SK-N-SH (cell line): ENCODE measurements around the gene LRRFIP2. TPM values are rescaled to one million over a fixed set of nuclear protein-coding genes. Genes with fewer than 3 reads are reported as not detected.

ENCODE experiments used
- CTCF ChIA-PET: fragments of 300-600, 350-600 bp; formaldehyde crosslinking; extraction: SDS; loops from one replicate; lab custom pipeline; 2021; lab: Yijun Ruan, JAX
- POLR2A ChIA-PET: fragments of 350-600 bp; sonication (Branson Sonifier 250); formaldehyde crosslinking; extraction: SDS; loops from one replicate; lab custom pipeline; 2020; ENCODE audit warnings: antibody characterized with exemption, inconsistent platforms; lab: Yijun Ruan, JAX
- DNase-seq: peaks from one replicate; pipeline ENCODE4 v3.0.0; 2012
- H2AFZ ChIP-seq: fragments of 200-600 bp; sonication (generic); 2 replicates; pipeline ENCODE4 v1.8.1; 2016; ENCODE audit warnings: antibody characterized with exemption, mild to moderate bottlenecking, low read depth
- H3F3A ChIP-seq: fragments of 200-600 bp; sonication (generic); replicated peaks from 2 replicates; pipeline ENCODE3; 2016; ENCODE audit warnings: antibody characterized with exemption, mild to moderate bottlenecking; ENCODE audit not compliant: insufficient read depth
- H3K27ac ChIP-seq, 2 experiments: fragments of 200-500 bp in 1 of 2; fragments of 200-600 bp in 1 of 2; sonication (Bioruptor generic) in 1 of 2; sonication (generic), shearing (Covaris generic) in 1 of 2; 2 replicates each; pipeline versions ENCODE4 v1.5.1 to v1.6.1; 2014 to 2016; ENCODE audit warnings: low read depth in 2 of 2, inconsistent platforms in 1 of 2, low read length in 1 of 2, mild to moderate bottlenecking in 1 of 2, mixed read lengths in 1 of 2
- H3K27me3 ChIP-seq: fragments of 200-600 bp; sonication (generic), shearing (Covaris generic); 2 replicates; pipeline ENCODE4 v1.6.1; 2016; ENCODE audit warnings: mixed run types; ENCODE audit not compliant: insufficient read depth
- H3K36me3 ChIP-seq, 2 experiments: fragments of 200-500 bp in 1 of 2; fragments of 200-600 bp in 1 of 2; sonication (Bioruptor generic) in 1 of 2; sonication (generic) in 1 of 2; replicated peaks in 1 of 2; 2 replicates each; pipeline versions ENCODE3 to v1.5.1; 2014 to 2016; ENCODE audit warnings: low read length in 1 of 2, mild to moderate bottlenecking in 1 of 2; ENCODE audit not compliant: insufficient read depth in 2 of 2, control insufficient read depth in 1 of 2
- H3K4me1 ChIP-seq, 2 experiments: fragments of 200-500 bp in 1 of 2; fragments of 200-600 bp in 1 of 2; sonication (Bioruptor generic) in 1 of 2; sonication (generic), shearing (Covaris generic) in 1 of 2; 2 replicates each; pipeline versions ENCODE4 v1.5.1 to v1.6.1; 2014 to 2016; ENCODE audit warnings: low read depth in 1 of 2, low read length in 1 of 2, mixed run types in 1 of 2; ENCODE audit not compliant: insufficient read depth in 2 of 2, control insufficient read depth in 1 of 2
- H3K4me2 ChIP-seq: fragments of 200-600 bp; sonication (generic), shearing (Covaris generic); 2 replicates; pipeline ENCODE4 v1.6.1; 2017; ENCODE audit warnings: mixed run types
- H3K4me3 ChIP-seq, 2 experiments: fragments of 200-500 bp in 1 of 2; fragments of 200-600 bp in 1 of 2; sonication (Bioruptor generic) in 1 of 2; sonication (generic), shearing (Covaris generic) in 1 of 2; 2 replicates each; pipeline versions ENCODE4 v1.5.1 to v1.8.1; 2014 to 2016; ENCODE audit warnings: low read depth in 2 of 2, inconsistent platforms in 1 of 2, low read length in 1 of 2, mild to moderate bottlenecking in 1 of 2, mixed read lengths in 1 of 2, moderate library complexity in 1 of 2
- H3K79me2 ChIP-seq: fragments of 200-600 bp; sonication (generic); 2 replicates; pipeline ENCODE4 v1.8.1; 2017; ENCODE audit warnings: mild to moderate bottlenecking; ENCODE audit not compliant: insufficient read depth
- H3K9ac ChIP-seq: fragments of 200-600 bp; sonication (generic); 2 replicates; pipeline ENCODE4 v1.6.1; 2017; ENCODE audit warnings: mixed run types
- H3K9me2 ChIP-seq: fragments of 200-600 bp; sonication (generic); 2 replicates; pipeline ENCODE4 v1.6.1; 2017; ENCODE audit warnings: mixed run types
- H3K9me3 ChIP-seq: fragments of 200-600 bp; sonication (generic); 2 replicates; pipeline ENCODE4 v1.6.1; 2017; ENCODE audit warnings: mixed run types, mild to moderate bottlenecking, moderate library complexity
- H4K20me1 ChIP-seq: fragments of 200-600 bp; sonication (generic); 2 replicates; pipeline ENCODE4 v1.6.1; 2017; ENCODE audit warnings: mild to moderate bottlenecking, mixed run types; ENCODE audit not compliant: insufficient read depth
- CHD2 ChIP-seq: fragments of 150-350 bp; IDR thresholded peaks from 2 replicates; pipeline ENCODE4 v1.6.1; 2018; ENCODE audit warnings: low read length; ENCODE audit not compliant: partially characterized antibody
- CTCF ChIP-seq: fragments of 200-600 bp; sonication (generic); IDR thresholded peaks from 2 replicates; pipeline ENCODE4 v1.6.1; 2017; ENCODE audit warnings: antibody characterized with exemption, mild to moderate bottlenecking, moderate library complexity
- EZH2phosphoT487 ChIP-seq: fragments of 200-600 bp; sonication (generic); IDR thresholded peaks from 2 replicates; pipeline ENCODE4 v1.6.1; 2017; ENCODE audit warnings: low read depth, mixed run types, mild to moderate bottlenecking, antibody characterized with exemption, moderate library complexity, borderline replicate concordance
- FOSL2 ChIP-seq: IDR thresholded peaks from 2 replicates; pipeline ENCODE4 v1.4.0; 2012; ENCODE audit warnings: low read depth, mild to moderate bottlenecking, moderate library complexity, borderline replicate concordance
- FOXJ3 ChIP-seq: sonication (generic); formaldehyde crosslinking; IDR thresholded peaks from 2 replicates; pipeline ENCODE4 v1.5.1; 2020; ENCODE audit warnings: mild to moderate bottlenecking, missing genetic modification reagents
- JUND ChIP-seq: IDR thresholded peaks from 2 replicates; pipeline ENCODE4 v1.4.0; 2012
- MAX ChIP-seq: IDR thresholded peaks from 2 replicates; pipeline ENCODE4 v1.4.0; 2012; ENCODE audit warnings: low read depth
- MXI1 ChIP-seq: IDR thresholded peaks from 2 replicates; pipeline ENCODE4 v1.6.1; 2012; ENCODE audit warnings: mild to moderate bottlenecking, low read depth, low read length, improper control_type of control experiment
- NFIC ChIP-seq: IDR thresholded peaks from 2 replicates; pipeline ENCODE4 v1.4.0; 2012; ENCODE audit warnings: borderline replicate concordance
- PBX3 ChIP-seq: IDR thresholded peaks from 2 replicates; pipeline ENCODE4; 2012
- REST ChIP-seq: IDR thresholded peaks from 2 replicates; pipeline ENCODE4 v1.6.1; 2012; ENCODE audit warnings: mild to moderate bottlenecking, low read depth, low read length, moderate library complexity
- TAF1 ChIP-seq: IDR thresholded peaks from 2 replicates; pipeline ENCODE4 v1.6.1; 2012; ENCODE audit warnings: low read depth, mild to moderate bottlenecking, low read length, moderate library complexity, borderline replicate concordance
- TCF12 ChIP-seq: IDR thresholded peaks from 2 replicates; pipeline ENCODE4 v1.4.0; 2012
- TEAD4 ChIP-seq: IDR thresholded peaks from 2 replicates; pipeline ENCODE4 v1.4.0; 2012; ENCODE audit warnings: mild to moderate bottlenecking, borderline replicate concordance; ENCODE audit not compliant: insufficient read depth
- USF1 ChIP-seq: IDR thresholded peaks from 2 replicates; pipeline ENCODE4 v1.4.0; 2012; ENCODE audit warnings: low read depth, borderline replicate concordance
- USF2 ChIP-seq: fragments of 150-350 bp; IDR thresholded peaks from 2 replicates; pipeline ENCODE4 v1.6.1; 2017; ENCODE audit warnings: antibody characterized with exemption, low read length, low read depth, borderline replicate concordance
- YY1 ChIP-seq: IDR thresholded peaks from 2 replicates; pipeline ENCODE4 v1.4.0; 2012; ENCODE audit warnings: low read depth, mild to moderate bottlenecking
- ZBTB33 ChIP-seq: IDR thresholded peaks from 2 replicates; pipeline ENCODE4 v1.4.0; 2012; ENCODE audit warnings: low read depth, borderline replicate concordance
- WGBS: methylation state at CpG from one replicate; pipeline ENCODE4 v1.1.6; 2017; ENCODE audit warnings: low lambda C conversion rate; 5-methylcytosine and 5-hydroxymethylcytosine counted together
- polyA plus RNA-seq, 3 experiments: library from polyadenylated mRNA; depleted of rRNA; stranded (reverse); fragments of >200 nt; gene quantifications; 2 replicates each; pipeline ENCODE4 v1.2.3, GENCODE V29; 2012

LRRFIP2 gene
- polyA plus RNA-seq, 1 of the 3 experiments (the other 2 are of a cell fraction) = 27.2 TPM

GRCh38 chr3:37221407-37221806, 47.0 kb upstream of the LRRFIP2 start:
- no peak overlapping the region; a peak in 1 of 4 replicates for H3K4me3 ChIP-seq
- H3K27ac ChIP-seq = peak overlapping the region in 1 of 2 experiments; percentile 25; a peak in 2 of 4 replicates
- H3K27me3 ChIP-seq = no peaks in the 10 kb centered on the region
- WGBS = 13% methylated on average over 1 of the region's 1 CpG
- H4K20me1 ChIP-seq = no peaks in the 10 kb centered on the region
- H3K9me3 ChIP-seq = no peaks in the 10 kb centered on the region
- peak overlapping the region; percentile 34 for H2AFZ ChIP-seq
- CTCF ChIA-PET = interaction anchor here (0.8 to 1.6 kb wide), 3 partner anchors 8 to 163 kb away, joined by 3 read pairs; no protein-coding TSS in a partner anchor
- no peaks in the 10 kb centered on the region for H3K9me2 ChIP-seq
- no peaks in the 10 kb centered on the region for H3K36me3 ChIP-seq
- peaks cover 4% of the 10 kb centered on the region in 2 experiments; a peak in 2 of 4 replicates for H3K4me1 ChIP-seq
- H3F3A ChIP-seq = peaks cover 5% of the 10 kb centered on the region
- DNase-seq = no peak
- no peaks in the 10 kb centered on the region for H3K79me2 ChIP-seq
- H3K9ac ChIP-seq = no peak overlapping the region
- H3K4me2 ChIP-seq = peak overlapping the region; percentile 46
- POLR2A ChIA-PET = no interaction called here
- TF ChIP-seq NFIC (no peak), USF2 (no peak), TCF12 (peak; percentile 46; the same call in 1 of the 2 replicates), FOSL2 (peak; percentile 86), TEAD4 (0 out of 2 replicates have a peak, but pooled peaks have one; percentile 18), CTCF (no peak), YY1 (no peak), ZBTB33 (no peak), CHD2 (no peak), USF1 (no peak), MAX (no peak), FOXJ3 (CRISPR knock-in tag) (no peak), PBX3 (0 out of 2 replicates have a peak, but pooled peaks have one; percentile 29), MXI1 (no peak), JUND (peak; percentile 88), TAF1 (no peak), REST (no peak), EZH2phosphoT487 (no peak)
